ACC112 (cell line): ENCODE measurements around the gene IL1RAP.
A peak's percentile ranks its signal among the peaks of the same experiment; 100 is the strongest.
"Not testable (repeated sequence)": the region's sequence is repeated elsewhere in the genome, so short reads cannot be mapped to it uniquely, and the experiment has no call there.

Experiments used
- H2AFZ ChIP-seq: fragments of 200-600 bp; sonication (generic); one replicate; pipeline ENCODE4 v1.6.0; 2017; ENCODE audit warnings: antibody characterized with exemption, low read length; ENCODE audit not compliant: unreplicated experiment
- H3K27ac ChIP-seq: fragments of 200-600 bp; sonication (generic); 2 replicates; pipeline ENCODE4 v1.5.1; 2014; ENCODE audit warnings: low read depth, mild to moderate bottlenecking, antibody characterized with exemption, low read length, moderate library complexity
- H3K27me3 ChIP-seq: fragments of 200-600 bp; sonication (generic); 2 replicates; pipeline ENCODE4 v1.6.1; 2014; ENCODE audit warnings: mild to moderate bottlenecking, antibody characterized with exemption, low read length, moderate library complexity, mixed read lengths; ENCODE audit not compliant: insufficient read depth
- H3K36me3 ChIP-seq: fragments of 200-600 bp; sonication (generic); 2 replicates; pipeline ENCODE4 v1.6.1; 2016; ENCODE audit warnings: mild to moderate bottlenecking, antibody characterized with exemption, low read length, moderate library complexity, mixed read lengths; ENCODE audit not compliant: insufficient read depth
- H3K4me1 ChIP-seq: fragments of 200-600 bp; sonication (generic); one replicate; pipeline ENCODE4 v1.6.1; 2016; ENCODE audit warnings: low read length, mixed read lengths; ENCODE audit not compliant: insufficient read depth, unreplicated experiment, control insufficient read depth
- H3K4me3 ChIP-seq: fragments of 200-600 bp; sonication (generic); 2 replicates; pipeline ENCODE4 v1.5.1; 2014; ENCODE audit warnings: mild to moderate bottlenecking, low read depth, low read length
- H3K79me2 ChIP-seq: fragments of 200-600 bp; sonication (generic); one replicate; pipeline ENCODE4 v1.6.0; 2016; ENCODE audit warnings: low read length; ENCODE audit not compliant: control insufficient read depth, unreplicated experiment, insufficient read depth

Gene IL1RAP

GRCh38 chr3:190655933-190656332 lies 142.0 kb downstream of the IL1RAP start:
- Histone ChIP-seq H3K36me3 (no peaks in the 10 kb centered on the region), H3K79me2 (no peaks in the 10 kb centered on the region), H3K4me3 (no peak overlapping the region), H3K4me1 (no peaks in the 10 kb centered on the region), H2AFZ (no peak overlapping the region), H3K27ac (no peak overlapping the region), H3K27me3 (no peaks in the 10 kb centered on the region)

- Histone ChIP-seq H3K27ac (no peak overlapping the region), H3K4me3 (no peak overlapping the region), H2AFZ (no peak overlapping the region), H3K27me3 (no peaks in the 10 kb centered on the region), H3K79me2 (no peaks in the 10 kb centered on the region), H3K4me1 (no peaks in the 10 kb centered on the region), H3K36me3 (no peaks in the 10 kb centered on the region)
These were observed 144.2 kb downstream of the IL1RAP start for GRCh38 chr3:190658106-190658505.

GRCh38 chr3:190666821-190667220 lies 152.9 kb downstream of the IL1RAP start:
- H3K4me3 ChIP-seq: no peak overlapping the region
- H3K79me2 ChIP-seq: no peaks in the 10 kb centered on the region
- H3K27me3 ChIP-seq: no peaks in the 10 kb centered on the region
- H3K27ac ChIP-seq: no peak overlapping the region
- H3K36me3 ChIP-seq: no peaks in the 10 kb centered on the region
- H2AFZ ChIP-seq: no peak overlapping the region
- no peaks in the 10 kb centered on the region for H3K4me1 ChIP-seq

- Histone ChIP-seq H3K4me1 (peaks cover 14% of the 10 kb centered on the region), H3K27ac (no peak overlapping the region), H3K27me3 (no peaks in the 10 kb centered on the region), H3K79me2 (no peaks in the 10 kb centered on the region), H3K4me3 (no peak overlapping the region), H2AFZ (no peak overlapping the region), H3K36me3 (no peaks in the 10 kb centered on the region)
These were observed 157.8 kb downstream of the IL1RAP start for GRCh38 chr3:190671658-190672057.

- H3K4me1 ChIP-seq: peaks cover 14% of the 10 kb centered on the region
- H3K4me3 ChIP-seq: no peak overlapping the region
These were observed 159.3 kb downstream of the IL1RAP start for GRCh38 chr3:190673148-190673547.

GRCh38 chr3:190676481-190676880 lies 162.6 kb downstream of the IL1RAP start:
- Histone ChIP-seq H3K27me3 (no peaks in the 10 kb centered on the region), H3K27ac (no peak overlapping the region), H3K4me1 (peaks cover 14% of the 10 kb centered on the region), H3K79me2 (no peaks in the 10 kb centered on the region), H3K4me3 (no peak overlapping the region), H2AFZ (no peak overlapping the region), H3K36me3 (no peaks in the 10 kb centered on the region)

More at GRCh38 chr3:190673148-190673547, 159.3 kb downstream of the IL1RAP start:
- no peaks in the 10 kb centered on the region for H3K36me3 ChIP-seq
- no peaks in the 10 kb centered on the region for H3K79me2 ChIP-seq
- H3K27ac ChIP-seq: no peak overlapping the region
- peak overlapping the region; percentile 9 for H2AFZ ChIP-seq
- no peaks in the 10 kb centered on the region for H3K27me3 ChIP-seq

GRCh38 chr3:190677001-190677400 lies 163.1 kb downstream of the IL1RAP start:
- H3K27me3 ChIP-seq: no peaks in the 10 kb centered on the region
- no peak overlapping the region for H2AFZ ChIP-seq
- H3K79me2 ChIP-seq: no peaks in the 10 kb centered on the region
- no peaks in the 10 kb centered on the region for H3K36me3 ChIP-seq
- no peak overlapping the region for H3K4me3 ChIP-seq
- no peak overlapping the region for H3K27ac ChIP-seq
- H3K4me1 ChIP-seq: peaks cover 14% of the 10 kb centered on the region

- H3K4me1 ChIP-seq: peaks cover 10% of the 10 kb centered on the region
- H3K4me3 ChIP-seq, H2AFZ ChIP-seq, H3K79me2 ChIP-seq, H3K27me3 ChIP-seq, H3K27ac ChIP-seq, H3K36me3 ChIP-seq: not testable (repeated sequence)
These were observed 164.0 kb downstream of the IL1RAP start for GRCh38 chr3:190677868-190678267.

GRCh38 chr3:190680691-190681090 lies 166.8 kb downstream of the IL1RAP start:
- Histone ChIP-seq H3K36me3 (no peaks in the 10 kb centered on the region), H3K4me1 (no peaks in the 10 kb centered on the region), H3K27ac (no peak overlapping the region), H3K79me2 (no peaks in the 10 kb centered on the region), H3K4me3 (no peak overlapping the region), H2AFZ (no peak overlapping the region), H3K27me3 (no peaks in the 10 kb centered on the region)

- H3K79me2 ChIP-seq: no peaks in the 10 kb centered on the region
- no peak overlapping the region for H2AFZ ChIP-seq
- H3K4me1 ChIP-seq: no peaks in the 10 kb centered on the region
- H3K27ac ChIP-seq: no peak overlapping the region
- H3K36me3 ChIP-seq: no peaks in the 10 kb centered on the region
- no peak overlapping the region for H3K4me3 ChIP-seq
- no peaks in the 10 kb centered on the region for H3K27me3 ChIP-seq
These were observed 170.9 kb downstream of the IL1RAP start for GRCh38 chr3:190684776-190685175.

GRCh38 chr3:190686011-190686410 lies 172.1 kb downstream of the IL1RAP start:
- Histone ChIP-seq H3K27ac (no peak overlapping the region), H3K27me3 (no peaks in the 10 kb centered on the region), H3K79me2 (no peaks in the 10 kb centered on the region), H3K4me3 (no peak overlapping the region), H2AFZ (no peak overlapping the region), H3K4me1 (no peaks in the 10 kb centered on the region), H3K36me3 (no peaks in the 10 kb centered on the region)
